Caco-2 (cell line): ENCODE data around the gene ERBB4. TPM values are rescaled to one million over a fixed set of nuclear protein-coding genes. Genes with fewer than 3 reads are reported as not detected.

ENCODE experiments used
- BruUV-seq: library from RNA; stranded (reverse); fragments of 400-500 nt; replicated peaks from 2 replicates; lab custom pipeline; 2021; lab: Mats Ljungman, UMichigan
- CTCF ChIA-PET: fragments of 300-600 bp; sonication (Branson Sonifier 250); formaldehyde crosslinking; loops from one replicate; lab custom pipeline; 2022; ENCODE audit warnings: antibody characterized with exemption; lab: Charles Lee
- POLR2A ChIA-PET: fragments of 300-600 bp; sonication (Branson Sonifier 250); formaldehyde crosslinking; loops from one replicate; lab custom pipeline; 2022; ENCODE audit warnings: antibody characterized with exemption; lab: Charles Lee
- DNase-seq, 2 experiments: peaks; one replicate each; pipeline versions ENCODE4 v3.0.0 to v3.0.0-alpha.2; 2020 to 2022
- H3K27me3 ChIP-seq: replicated peaks from 2 replicates; pipeline ENCODE4 v1.6.0; 2011; ENCODE audit warnings: low read length; ENCODE audit not compliant: control insufficient read depth, insufficient read depth
- H3K36me3 ChIP-seq: 2 replicates; pipeline ENCODE4 v1.5.1; 2011; ENCODE audit warnings: low read length; ENCODE audit not compliant: control insufficient read depth, insufficient read depth
- H3K4me1 ChIP-seq: fragments of 250-450 bp; sonication (Bioruptor Pico); 2 replicates; pipeline ENCODE4 v1.5.1; 2020; ENCODE audit warnings: mild to moderate bottlenecking
- H3K4me3 ChIP-seq: 2 replicates; pipeline ENCODE4 v1.5.1; 2011; ENCODE audit warnings: low read depth, mild to moderate bottlenecking, control low read depth, low read length
- H3K9me3 ChIP-seq: fragments of 250-450 bp; sonication (Bioruptor Pico); 2 replicates; pipeline ENCODE4 v1.5.1; 2020; ENCODE audit warnings: mild to moderate bottlenecking, moderate library complexity
- H3K27ac Mint-ChIP-seq: one replicate; pipeline ENCODE4 v1.8.0; 2022; ENCODE audit warnings: mixed read lengths; ENCODE audit not compliant: unreplicated experiment
- H3K27me3 Mint-ChIP-seq: one replicate; pipeline ENCODE4 v1.8.0; 2022; ENCODE audit warnings: mixed read lengths; ENCODE audit not compliant: insufficient read depth, unreplicated experiment
- H3K36me3 Mint-ChIP-seq: one replicate; pipeline ENCODE4 v1.8.0; 2022; ENCODE audit warnings: mild to moderate bottlenecking, mixed read lengths; ENCODE audit not compliant: insufficient read depth, unreplicated experiment
- H3K4me1 Mint-ChIP-seq: one replicate; pipeline ENCODE4 v1.8.0; 2022; ENCODE audit warnings: low read depth, mixed read lengths; ENCODE audit not compliant: unreplicated experiment
- H3K4me3 Mint-ChIP-seq: one replicate; pipeline ENCODE4 v1.8.0; 2022; ENCODE audit warnings: mild to moderate bottlenecking, moderate library complexity, mixed read lengths; ENCODE audit not compliant: unreplicated experiment
- H3K9me3 Mint-ChIP-seq: one replicate; pipeline ENCODE4 v1.8.0; 2022; ENCODE audit warnings: mixed read lengths; ENCODE audit not compliant: unreplicated experiment
- intact Hi-C: fragments of 100-400 bp; cut with micrococcal nuclease; formaldehyde crosslinking; loops from one replicate; pipeline ENCODE4 v1.10.0; 2022; ENCODE audit not compliant: unreplicated experiment
- total RNA-seq: library from RNA; stranded (reverse); gene quantifications from 2 replicates; pipeline ENCODE4 v1.2.3, GENCODE V29; 2022
- TF ChIP-seq, protein P1 (sequence below), 2 experiments: fragments of 200-600 bp in 1 of 2; IDR thresholded peaks; 1 replicate in 1 of 2; 2 replicates in 1 of 2; pipeline versions ENCODE4 v1.5.1 to v1.8.0; 2011 to 2022; ENCODE audit warnings: antibody characterized with exemption in 1 of 2, control low read depth in 1 of 2, inconsistent platforms in 1 of 2, low read depth in 1 of 2, low read length in 1 of 2, mild to moderate bottlenecking in 1 of 2, moderate library complexity in 1 of 2; ENCODE audit not compliant: insufficient read depth in 1 of 2, severe bottlenecking in 1 of 2, unreplicated experiment in 1 of 2

The ERBB4 gene
- total RNA-seq, 1 experiment from 2014 or later: not detected

DNA sequence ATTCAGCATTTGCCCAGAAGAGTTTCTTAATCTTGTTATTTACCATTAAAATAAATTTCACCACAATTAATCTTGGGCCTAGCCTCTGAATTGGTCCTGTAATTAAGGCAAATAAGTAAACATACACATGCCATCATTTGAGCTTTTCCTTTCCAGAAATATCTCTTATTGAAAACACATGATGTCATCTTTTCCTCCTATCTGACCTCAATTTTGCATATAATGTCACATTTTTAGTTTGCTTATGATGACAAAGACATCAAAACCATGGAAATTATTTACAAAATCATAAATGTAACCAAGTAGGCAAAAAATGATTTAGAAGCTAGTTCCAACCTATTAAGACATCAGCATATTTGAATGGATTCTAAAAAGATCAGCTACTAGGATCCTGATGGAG is 915.5 kb downstream of the ERBB4 start:
- intact Hi-C loops: no loop called here
- no peaks in the 10 kb centered on the region for H3K27me3 ChIP-seq
- no peak overlapping the region for H3K4me3 Mint-ChIP-seq
- H3K4me1 ChIP-seq: no peaks in the 10 kb centered on the region
- no peaks in the 10 kb centered on the region for H3K4me1 Mint-ChIP-seq
- no peaks in the 10 kb centered on the region for H3K27me3 Mint-ChIP-seq
- ChIA-PET CTCF (no interaction called here), POLR2A (no interaction called here)
- no peak overlapping the region for H3K4me3 ChIP-seq
- H3K36me3 Mint-ChIP-seq: no peaks in the 10 kb centered on the region
- no peaks in the 10 kb centered on the region for H3K9me3 Mint-ChIP-seq
- no TSS peak for BruUV-seq
- H3K27ac Mint-ChIP-seq: no peak overlapping the region
- TF ChIP-seq, protein P1, sequence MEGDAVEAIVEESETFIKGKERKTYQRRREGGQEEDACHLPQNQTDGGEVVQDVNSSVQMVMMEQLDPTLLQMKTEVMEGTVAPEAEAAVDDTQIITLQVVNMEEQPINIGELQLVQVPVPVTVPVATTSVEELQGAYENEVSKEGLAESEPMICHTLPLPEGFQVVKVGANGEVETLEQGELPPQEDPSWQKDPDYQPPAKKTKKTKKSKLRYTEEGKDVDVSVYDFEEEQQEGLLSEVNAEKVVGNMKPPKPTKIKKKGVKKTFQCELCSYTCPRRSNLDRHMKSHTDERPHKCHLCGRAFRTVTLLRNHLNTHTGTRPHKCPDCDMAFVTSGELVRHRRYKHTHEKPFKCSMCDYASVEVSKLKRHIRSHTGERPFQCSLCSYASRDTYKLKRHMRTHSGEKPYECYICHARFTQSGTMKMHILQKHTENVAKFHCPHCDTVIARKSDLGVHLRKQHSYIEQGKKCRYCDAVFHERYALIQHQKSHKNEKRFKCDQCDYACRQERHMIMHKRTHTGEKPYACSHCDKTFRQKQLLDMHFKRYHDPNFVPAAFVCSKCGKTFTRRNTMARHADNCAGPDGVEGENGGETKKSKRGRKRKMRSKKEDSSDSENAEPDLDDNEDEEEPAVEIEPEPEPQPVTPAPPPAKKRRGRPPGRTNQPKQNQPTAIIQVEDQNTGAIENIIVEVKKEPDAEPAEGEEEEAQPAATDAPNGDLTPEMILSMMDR (IDR thresholded peaks at IDR 0.05; ENCODE audit: insufficient read depth in 1 of 2, low read depth in 1 of 2, low read length in 1 of 2, severe bottlenecking in 1 of 2, unreplicated experiment in 1 of 2): no peak
- no peaks in the 10 kb centered on the region for H3K36me3 ChIP-seq
- DNase-seq: no peak
- H3K9me3 ChIP-seq: no peaks in the 10 kb centered on the region

DNA sequence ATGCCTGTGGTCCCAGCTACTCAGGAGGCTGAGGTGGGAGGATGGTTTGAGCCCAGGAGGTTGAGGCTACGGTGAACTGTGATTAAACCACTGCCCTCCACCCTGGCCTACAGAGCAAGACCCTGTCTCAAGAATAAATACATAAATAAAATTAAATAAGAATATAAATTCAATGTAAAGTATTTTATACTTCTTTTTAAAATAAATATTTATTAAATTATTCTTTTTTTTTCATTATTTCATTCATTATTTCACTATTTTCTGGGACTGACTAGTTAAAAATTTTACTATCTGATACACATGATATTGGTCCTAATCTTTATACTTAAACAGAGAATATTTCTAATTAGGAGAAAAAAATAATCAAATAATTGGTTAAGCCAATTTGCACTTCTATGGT is 917.6 kb downstream of the ERBB4 start:
- POLR2A ChIA-PET: no interaction called here
- no TSS peak for BruUV-seq
- Mint-ChIP-seq H3K36me3 (no peaks in the 10 kb centered on the region), H3K27ac (no peak overlapping the region), H3K4me1 (no peaks in the 10 kb centered on the region), H3K4me3 (no peak overlapping the region), H3K9me3 (no peaks in the 10 kb centered on the region), H3K27me3 (no peaks in the 10 kb centered on the region)
- no peak overlapping the region for H3K4me3 ChIP-seq
- H3K27me3 ChIP-seq: no peaks in the 10 kb centered on the region
- DNase-seq: no peak
- no peaks in the 10 kb centered on the region for H3K4me1 ChIP-seq
- CTCF ChIA-PET: no interaction called here
- no peaks in the 10 kb centered on the region for H3K36me3 ChIP-seq
- H3K9me3 ChIP-seq: peaks cover 3% of the 10 kb centered on the region; the same call in 1 of the 2 replicates
- TF ChIP-seq, protein P1 (IDR thresholded peaks at IDR 0.05; ENCODE audit: insufficient read depth in 1 of 2, low read depth in 1 of 2, low read length in 1 of 2, severe bottlenecking in 1 of 2, unreplicated experiment in 1 of 2): no peak
- intact Hi-C loops: no loop called here

DNA sequence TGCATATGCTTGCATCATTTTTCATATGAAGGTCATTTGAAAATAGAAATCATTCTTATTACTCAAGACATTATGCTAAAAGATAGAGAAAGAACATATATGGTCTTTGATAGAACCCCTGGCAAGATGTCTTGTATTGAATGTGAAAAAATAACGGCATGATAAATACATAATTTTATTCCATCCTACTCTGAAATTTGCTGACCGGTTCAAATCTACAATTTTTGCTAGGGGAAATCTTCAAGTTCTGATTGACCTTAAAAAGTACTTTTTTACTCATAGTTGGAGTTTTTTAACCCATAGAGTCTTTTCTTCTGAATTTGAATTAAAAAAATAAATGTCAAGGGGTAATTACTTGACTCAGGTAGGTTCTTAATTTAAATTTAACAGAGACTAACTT is 920.8 kb downstream of the ERBB4 start:
- H3K4me1 ChIP-seq: no peaks in the 10 kb centered on the region
- Mint-ChIP-seq H3K27me3 (peaks cover 3% of the 10 kb centered on the region), H3K4me3 (no peak overlapping the region), H3K36me3 (no peaks in the 10 kb centered on the region), H3K9me3 (no peaks in the 10 kb centered on the region), H3K27ac (no peak overlapping the region), H3K4me1 (no peaks in the 10 kb centered on the region)
- no peak for DNase-seq
- TF ChIP-seq, protein P1 (IDR thresholded peaks at IDR 0.05; ENCODE audit: insufficient read depth in 1 of 2, low read depth in 1 of 2, low read length in 1 of 2, severe bottlenecking in 1 of 2, unreplicated experiment in 1 of 2): no peak
- peaks cover 3% of the 10 kb centered on the region; the same call in 1 of the 2 replicates for H3K9me3 ChIP-seq
- no peak overlapping the region for H3K4me3 ChIP-seq
- POLR2A ChIA-PET: no interaction called here
- no peaks in the 10 kb centered on the region for H3K36me3 ChIP-seq
- no TSS peak for BruUV-seq
- CTCF ChIA-PET: no interaction called here
- intact Hi-C loops: no loop called here
- H3K27me3 ChIP-seq: no peaks in the 10 kb centered on the region
